Astrocyte of the cerebellum (primary cell): ENCODE results near the gene ETV1.

Source experiments
- DNase-seq: peaks from one replicate; pipeline ENCODE4 v3.0.0-alpha.2; 2011; ENCODE audit warnings: low read depth
- H3K4me3 ChIP-seq: 2 replicates; pipeline ENCODE4 v1.5.1; 2011; ENCODE audit warnings: mild to moderate bottlenecking, low read depth, low read length, moderate library complexity
- CTCF ChIP-seq: IDR thresholded peaks from 2 replicates; pipeline ENCODE4 v1.5.1; 2012; ENCODE audit warnings: low read length, low read depth, moderate library complexity, mild to moderate bottlenecking; ENCODE audit errors: missing control alignments
- in situ Hi-C: cut with HindIII; loops from 2 replicates; pipeline ENCODE4 v1.10.0; 2017; ENCODE audit warnings: low sequenced_read_pairs

ETV1 gene

GRCh38 chr7:13886356-13886755, 103.1 kb downstream of the ETV1 start:
- in situ Hi-C loops, result no loop called here
- no peak for DNase-seq
- TF ChIP-seq CTCF, result no peak
- H3K4me3 ChIP-seq, result no peak overlapping the region

GRCh38 chr7:13882051-13882450, 107.4 kb downstream of the ETV1 start:
- H3K4me3 ChIP-seq, result no peak overlapping the region
- TF ChIP-seq CTCF, result no peak
- in situ Hi-C loops, result no loop called here
- no peak for DNase-seq

- TF ChIP-seq CTCF, result no peak
- no peak overlapping the region for H3K4me3 ChIP-seq
- in situ Hi-C loops, result no loop called here
- peak; percentile 67 for DNase-seq
Measured at GRCh38 chr7:13880789-13881188, 108.7 kb downstream of the ETV1 start.

GRCh38 chr7:13879994-13880686, 109.3 kb downstream of the ETV1 start:
- in situ Hi-C loops, result no loop called here
- TF ChIP-seq CTCF, result no peak
- DNase-seq, result no peak
- no peak overlapping the region for H3K4me3 ChIP-seq

- TF ChIP-seq CTCF, result no peak
- H3K4me3 ChIP-seq, result no peak overlapping the region
- no peak for DNase-seq
- in situ Hi-C loops, result no loop called here
Measured at GRCh38 chr7:13879143-13879542, 110.3 kb downstream of the ETV1 start.

GRCh38 chr7:13878154-13878553, 111.3 kb downstream of the ETV1 start:
- no peak for TF ChIP-seq CTCF
- in situ Hi-C loops, result no loop called here
- no peak overlapping the region for H3K4me3 ChIP-seq
- DNase-seq, result no peak
